NCI-H748 (cell line): ENCODE data around the gene AHI1.
A peak's percentile ranks its signal among the peaks of the same experiment; 100 is the strongest.
"Not testable (repeated sequence)": the region's sequence is repeated elsewhere in the genome, so short reads cannot be mapped to it uniquely, and the experiment has no call there.

Experiments
- DNase-seq: peaks from one replicate; lab custom pipeline; 2025; ENCODE audit not compliant: unreplicated experiment; lab: John Stamatoyannopoulos, UW

AHI1 gene

GRCh38 chr6:135268740-135269139 lies 228.8 kb downstream of the AHI1 start:
- DNase-seq: no peak

GRCh38 chr6:135268263-135268662 lies 229.3 kb downstream of the AHI1 start:
- DNase-seq: no peak

GRCh38 chr6:135267085-135267484 lies 230.5 kb downstream of the AHI1 start:
- peak; percentile 92 for DNase-seq

- peak; percentile 89 for DNase-seq
Observed at GRCh38 chr6:135266675-135267074, 230.9 kb downstream of the AHI1 start.

GRCh38 chr6:135265278-135265677 lies 232.3 kb downstream of the AHI1 start:
- no peak for DNase-seq

- no peak for DNase-seq
Observed at GRCh38 chr6:135261872-135262725, 235.4 kb downstream of the AHI1 start.

GRCh38 chr6:135260612-135261011 lies 236.9 kb downstream of the AHI1 start:
- DNase-seq: no peak

GRCh38 chr6:135258970-135259369 lies 238.6 kb downstream of the AHI1 start:
- DNase-seq: no peak

- DNase-seq: no peak
Observed at GRCh38 chr6:135257631-135258405, 239.7 kb downstream of the AHI1 start.

GRCh38 chr6:135256866-135257265 lies 240.7 kb downstream of the AHI1 start:
- DNase-seq: no peak

- DNase-seq: no peak
Observed at GRCh38 chr6:135254471-135254870, 243.1 kb downstream of the AHI1 start.

- peak; percentile 90 for DNase-seq
Observed at GRCh38 chr6:135251498-135252441, 245.8 kb downstream of the AHI1 start.

- peak; percentile 75 for DNase-seq
Observed at GRCh38 chr6:135250751-135251497, 246.6 kb downstream of the AHI1 start.

- no peak for DNase-seq
Observed at GRCh38 chr6:135250234-135250633, 247.3 kb downstream of the AHI1 start.

GRCh38 chr6:135246412-135247012 lies 251.0 kb downstream of the AHI1 start:
- DNase-seq: not testable (repeated sequence)

- no peak for DNase-seq
Observed at GRCh38 chr6:135244805-135245204, 252.7 kb downstream of the AHI1 start.

- DNase-seq: no peak
Observed at GRCh38 chr6:135243871-135244796, 253.4 kb downstream of the AHI1 start.

GRCh38 chr6:135240711-135241110 lies 256.8 kb downstream of the AHI1 start:
- no peak for DNase-seq

GRCh38 chr6:135236732-135237131 lies 260.8 kb downstream of the AHI1 start:
- no peak for DNase-seq
